A204.1 (cell line): ENCODE results near the gene MRPL53.

ENCODE experiments used
- FAIRE-seq: peaks from 2 replicates; lab custom pipeline; 2012; peaks lifted over from hg19 to GRCh38; lab: Jason Lieb, UNC

MRPL53 gene

GRCh38 chr2:74472086-74472944, at the start of gene MRPL53:
Gene MRPL53 (minus strand): TSS chr2:74472680. CDS start chr2:74472660, 20 bp downstream.
- no peak for FAIRE-seq

GRCh38 chr2:74516650-74517049, 44.2 kb upstream of the MRPL53 start:
- no peak for FAIRE-seq

GRCh38 chr2:74515981-74516633, 43.6 kb upstream of the MRPL53 start:
- no peak for FAIRE-seq

- FAIRE-seq = no peak
These were observed 42.9 kb upstream of the MRPL53 start for GRCh38 chr2:74515271-74515980.

DNA sequence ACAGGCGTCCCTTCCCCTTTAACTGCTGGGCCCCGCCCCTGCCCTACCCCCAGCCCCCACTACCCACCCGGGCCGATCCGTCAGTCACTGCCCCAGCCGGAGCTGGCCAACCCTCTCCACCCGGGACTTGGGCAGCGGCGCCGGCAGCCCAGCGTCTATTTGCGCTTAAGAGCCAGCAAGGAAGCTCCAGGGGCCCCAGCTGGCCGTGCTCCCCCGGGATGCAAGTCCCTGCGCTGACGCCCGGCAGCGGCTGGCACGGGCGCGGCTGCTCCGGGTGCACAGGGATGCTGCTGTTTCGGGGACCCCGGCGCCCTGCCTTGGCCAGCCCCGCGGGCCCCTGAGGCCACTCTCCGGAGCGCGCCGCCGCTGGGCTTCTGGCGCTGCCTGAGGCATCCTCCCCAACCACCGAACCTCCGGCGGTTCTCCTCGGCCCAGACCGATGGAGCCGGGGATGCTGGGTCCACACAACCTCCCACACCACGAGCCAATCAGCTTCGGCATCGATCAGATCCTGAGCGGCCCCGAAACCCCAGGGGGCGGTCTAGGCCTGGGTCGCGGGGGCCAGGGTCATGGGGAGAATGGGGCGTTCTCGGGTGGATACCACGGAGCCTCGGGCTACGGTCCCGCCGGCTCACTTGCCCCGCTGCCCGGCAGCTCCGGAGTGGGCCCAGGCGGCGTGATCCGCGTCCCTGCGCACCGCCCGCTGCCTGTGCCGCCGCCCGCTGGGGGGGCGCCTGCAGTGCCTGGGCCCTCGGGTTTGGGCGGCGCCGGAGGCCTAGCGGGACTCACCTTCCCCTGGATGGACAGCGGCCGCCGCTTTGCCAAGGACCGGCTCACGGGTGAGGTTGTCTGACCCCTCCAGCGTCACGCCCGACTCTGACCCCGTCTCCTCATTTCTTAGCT, 42.1 kb upstream of the MRPL53 start, which contains the start of gene TLX2:
TSS of gene TLX2 (plus strand) at position 83 of the 903 bp plus-strand sequence. CDS start at position 440, 357 bp downstream.
- FAIRE-seq = no peak

DNA sequence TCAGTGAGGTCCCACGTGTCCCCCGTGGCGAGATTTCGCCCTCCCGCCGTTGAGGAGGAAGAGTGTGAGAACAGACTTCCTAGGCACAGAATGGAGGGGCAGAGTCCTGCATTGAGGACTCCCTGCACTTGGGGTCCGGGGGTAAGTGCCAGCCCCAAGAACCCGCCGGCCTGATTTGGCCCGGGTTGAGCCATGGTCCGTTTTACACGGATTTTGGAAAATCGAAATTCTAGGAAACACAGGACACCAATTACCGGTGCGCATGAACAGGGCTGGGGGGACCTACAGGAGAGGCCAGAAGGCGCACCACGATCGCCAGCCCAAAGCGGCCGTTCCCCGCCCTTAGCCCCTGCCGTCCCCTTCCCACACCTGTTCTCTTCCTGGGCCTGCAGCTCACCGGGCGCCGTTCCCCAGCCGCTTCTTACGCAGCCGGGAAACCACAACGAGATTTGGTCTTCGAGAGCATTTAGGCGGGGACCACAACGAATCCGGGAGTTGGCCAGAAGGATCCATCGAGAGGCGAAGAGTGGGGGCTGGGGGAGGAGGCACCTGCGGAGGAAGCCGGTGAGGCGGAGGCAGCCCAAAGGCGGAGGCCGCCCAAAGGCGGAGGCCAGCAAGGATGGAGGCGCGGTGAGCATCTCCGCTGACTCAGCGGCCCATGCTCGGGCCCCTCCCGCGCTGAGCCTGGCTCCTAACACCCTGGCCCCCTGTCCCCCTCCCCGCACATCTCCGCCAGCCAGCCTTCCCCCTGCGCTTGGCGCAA, 41.3 kb upstream of the MRPL53 start:
- FAIRE-seq = no peak

DNA sequence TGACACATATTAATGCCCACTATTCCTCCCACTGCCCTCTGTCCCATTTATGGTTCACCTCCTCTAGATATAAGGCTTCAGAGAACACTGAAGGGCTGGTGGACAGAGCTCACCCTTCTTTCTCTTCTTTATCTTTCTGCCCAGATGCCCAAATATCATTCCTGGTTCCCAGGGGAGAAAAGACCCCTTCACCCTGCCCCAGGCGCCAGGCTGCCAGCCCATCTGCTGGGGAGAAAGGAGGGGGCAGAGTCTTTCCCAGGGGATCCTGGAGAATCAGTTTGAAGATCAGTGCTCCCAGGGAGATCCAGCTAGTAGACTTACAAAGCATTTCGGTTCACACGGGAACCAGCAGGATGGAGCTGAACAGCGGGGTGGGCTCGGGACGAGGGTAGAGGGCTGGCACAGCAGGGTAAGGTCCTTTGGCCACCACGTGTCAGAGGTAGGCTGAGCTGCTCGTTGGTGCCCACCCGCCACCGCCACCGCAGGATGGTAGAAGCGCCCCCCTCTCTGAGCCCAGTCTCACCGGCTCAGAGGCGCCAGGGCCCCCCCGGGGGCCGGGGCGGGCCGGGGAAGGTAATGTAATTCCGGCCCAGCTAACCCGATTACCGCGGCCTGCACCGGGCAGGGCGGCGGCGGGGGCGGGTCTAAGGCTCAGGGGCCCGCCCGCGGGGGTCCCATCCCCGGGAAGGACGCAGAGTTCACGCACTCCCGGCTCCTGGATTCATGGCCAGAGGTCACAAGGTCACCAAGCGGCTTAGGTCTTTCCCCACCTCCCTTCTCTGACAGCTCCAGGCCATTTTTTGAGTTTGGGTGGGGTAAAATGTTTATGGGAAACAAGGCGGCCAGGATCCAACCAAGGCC, 40.5 kb upstream of the MRPL53 start:
- FAIRE-seq = no peak

GRCh38 chr2:74511104-74511989, 38.9 kb upstream of the MRPL53 start:
- no peak for FAIRE-seq

DNA sequence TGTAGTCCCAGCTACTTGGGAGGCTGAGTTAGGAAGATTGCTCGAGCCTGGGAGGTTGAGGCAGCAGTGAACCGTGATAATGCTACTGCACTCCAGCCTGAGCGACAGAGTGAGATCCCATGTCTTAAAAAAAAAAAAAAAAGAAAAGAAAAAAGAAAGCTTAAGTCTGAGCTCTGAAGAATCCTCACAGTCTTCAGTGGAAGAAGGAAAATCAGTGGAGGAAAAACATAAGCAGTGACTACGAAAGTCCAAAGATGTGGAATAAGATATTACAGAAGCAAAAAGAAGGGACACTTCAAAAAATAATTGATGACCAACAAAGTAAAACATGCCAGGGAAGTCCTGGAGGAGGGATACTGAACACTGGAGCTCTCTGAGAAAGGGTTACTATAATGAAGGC, 37.8 kb upstream of the MRPL53 start:
- no peak for FAIRE-seq

GRCh38 chr2:74507926-74508520, 35.5 kb upstream of the MRPL53 start:
- FAIRE-seq = no peak

DNA sequence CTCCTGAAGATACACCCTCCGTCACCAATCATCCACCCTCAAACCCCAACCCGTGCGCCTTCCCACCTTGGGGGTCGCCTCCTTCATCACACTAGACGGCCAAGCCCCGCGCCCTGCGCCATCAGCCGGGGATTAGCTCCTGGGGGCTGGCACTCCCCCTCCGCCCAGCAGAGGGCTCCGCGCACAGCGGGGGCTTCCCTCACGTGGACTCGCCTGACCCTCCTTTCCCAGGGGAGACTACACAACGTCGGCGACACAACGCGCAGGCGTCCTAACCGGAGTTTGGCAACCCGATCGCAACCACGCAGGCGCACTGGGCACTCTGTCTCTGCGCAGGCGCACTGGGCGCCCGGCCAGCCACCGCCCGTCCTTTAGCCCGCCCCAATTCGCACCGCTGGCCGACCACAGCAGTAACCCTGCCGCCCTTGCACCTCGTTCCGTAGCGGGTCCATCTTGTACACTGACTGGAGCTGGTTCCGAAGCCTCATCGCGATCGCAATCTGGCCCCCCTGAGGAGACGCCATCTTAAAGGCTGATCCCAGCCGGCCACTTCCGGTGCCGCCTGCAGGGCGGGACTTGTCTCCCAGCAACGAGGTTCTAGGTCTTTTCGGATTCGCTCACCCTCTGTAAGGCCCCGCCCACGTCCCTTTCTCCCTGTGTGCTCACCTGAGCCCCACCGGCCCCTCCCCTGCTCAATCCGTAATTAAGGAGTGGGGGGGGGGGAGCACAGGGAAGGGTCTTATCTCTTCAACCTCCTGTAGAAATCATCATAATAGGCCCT, 34.9 kb upstream of the MRPL53 start, which contains the start of gene PCGF1:
TSS of gene PCGF1 (minus strand) at position 551 of the 781 bp plus-strand sequence. CDS start at position 524, 27 bp downstream.
- no peak for FAIRE-seq

- no peak for FAIRE-seq
These were observed 33.2 kb upstream of the MRPL53 start for GRCh38 chr2:74505448-74506246.

GRCh38 chr2:74504591-74504990, 32.1 kb upstream of the MRPL53 start:
- no peak for FAIRE-seq

GRCh38 chr2:74503506-74504475, 31.3 kb upstream of the MRPL53 start:
- no peak for FAIRE-seq

- no peak for FAIRE-seq
These were observed 30.4 kb upstream of the MRPL53 start for GRCh38 chr2:74502720-74503505.
